ENCODE results near the gene ATG7. TPM values are rescaled to one million over a fixed set of nuclear protein-coding genes. Genes with fewer than 3 reads are reported as not detected.

ATG7 gene
- total RNA-seq, 1 donor from 2014 or later = 61.7 TPM

DNA sequence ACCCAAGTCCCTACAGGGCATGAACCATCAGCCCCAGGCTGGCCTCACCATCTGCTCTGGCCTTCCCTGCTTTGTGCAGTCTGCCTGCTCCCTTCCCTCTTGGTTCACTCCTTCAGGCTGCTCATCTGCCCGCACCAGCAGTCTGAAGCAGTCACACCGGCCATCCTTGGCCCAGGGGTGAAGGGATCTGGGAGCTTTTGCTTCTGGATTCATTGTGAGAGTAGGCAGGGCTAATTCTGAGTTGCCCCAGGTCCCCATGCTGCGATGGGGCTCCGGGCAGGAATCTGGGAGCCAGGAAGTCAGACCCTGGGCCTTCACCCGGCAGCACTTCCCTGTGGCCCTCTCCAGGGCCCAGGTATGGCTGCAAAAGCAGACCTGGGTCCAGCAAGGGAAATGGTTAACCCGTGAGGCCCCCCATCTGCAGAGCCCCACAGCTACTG, 271.8 kb downstream of the ATG7 start:
- Histone ChIP-seq H3K4me3 (no peak overlapping the region), H3K4me1 (peaks cover 15% of the 10 kb centered on the region), H3K36me3 (no peaks in the 10 kb centered on the region), H3K27me3 (ENCODE audit: low read depth) (no peaks in the 10 kb centered on the region), H3K27ac (no peak overlapping the region), H3K9me3 (peaks cover 5% of the 10 kb centered on the region)
- DNase-seq (no peak), ATAC-seq (no peak)
- intact Hi-C loops (cut with DNase I) = no loop called here
- TF ChIP-seq, protein P1, sequence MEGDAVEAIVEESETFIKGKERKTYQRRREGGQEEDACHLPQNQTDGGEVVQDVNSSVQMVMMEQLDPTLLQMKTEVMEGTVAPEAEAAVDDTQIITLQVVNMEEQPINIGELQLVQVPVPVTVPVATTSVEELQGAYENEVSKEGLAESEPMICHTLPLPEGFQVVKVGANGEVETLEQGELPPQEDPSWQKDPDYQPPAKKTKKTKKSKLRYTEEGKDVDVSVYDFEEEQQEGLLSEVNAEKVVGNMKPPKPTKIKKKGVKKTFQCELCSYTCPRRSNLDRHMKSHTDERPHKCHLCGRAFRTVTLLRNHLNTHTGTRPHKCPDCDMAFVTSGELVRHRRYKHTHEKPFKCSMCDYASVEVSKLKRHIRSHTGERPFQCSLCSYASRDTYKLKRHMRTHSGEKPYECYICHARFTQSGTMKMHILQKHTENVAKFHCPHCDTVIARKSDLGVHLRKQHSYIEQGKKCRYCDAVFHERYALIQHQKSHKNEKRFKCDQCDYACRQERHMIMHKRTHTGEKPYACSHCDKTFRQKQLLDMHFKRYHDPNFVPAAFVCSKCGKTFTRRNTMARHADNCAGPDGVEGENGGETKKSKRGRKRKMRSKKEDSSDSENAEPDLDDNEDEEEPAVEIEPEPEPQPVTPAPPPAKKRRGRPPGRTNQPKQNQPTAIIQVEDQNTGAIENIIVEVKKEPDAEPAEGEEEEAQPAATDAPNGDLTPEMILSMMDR (IDR thresholded peaks at IDR 0.05) = no peak

DNA sequence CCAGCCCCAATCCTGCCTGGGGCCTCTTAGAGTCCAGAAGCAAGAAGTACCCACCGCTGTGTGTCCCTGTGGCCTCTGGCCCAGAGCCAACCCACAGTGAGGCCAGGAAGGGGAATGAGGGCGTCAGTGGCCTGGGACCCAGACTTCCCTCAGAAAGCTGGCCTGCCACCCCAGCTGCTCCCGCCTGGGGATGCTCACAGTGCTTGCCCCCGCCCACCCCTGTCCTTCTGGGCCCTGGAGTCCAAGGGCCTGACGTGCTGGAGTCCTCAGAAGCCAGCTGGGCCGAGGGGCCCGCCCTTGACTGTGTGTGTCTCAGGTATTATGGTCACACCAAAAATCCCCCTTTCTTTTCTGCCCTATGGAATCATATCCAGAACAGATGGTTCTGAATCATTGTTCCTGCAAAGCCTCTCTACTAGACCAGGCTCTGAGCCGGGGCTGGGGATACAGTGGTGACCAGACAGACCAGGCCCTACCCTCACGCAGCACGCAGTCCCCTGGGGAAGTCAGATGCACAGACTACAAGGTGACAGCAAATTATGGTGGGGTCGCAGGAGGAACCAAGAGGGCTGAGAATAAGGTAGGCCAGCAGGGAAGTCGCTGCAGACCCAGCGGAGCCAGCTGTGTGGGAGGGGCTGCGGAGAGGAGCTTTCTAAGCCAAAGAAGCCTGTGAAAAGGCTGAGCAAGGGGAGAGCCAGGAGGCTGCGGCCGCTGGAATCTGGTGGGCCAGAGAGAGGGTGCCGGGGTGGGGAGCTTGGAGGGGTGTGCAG, 272.4 kb downstream of the ATG7 start:
- no peak overlapping the region for H3K4me3 ChIP-seq
- TF ChIP-seq, protein P1 (IDR thresholded peaks at IDR 0.05) = no peak
- intact Hi-C loops (cut with DNase I) = no loop called here
- DNase-seq (no peak), ATAC-seq (peak in 1 of 2 donors; percentile 40)
- H3K27ac ChIP-seq = no peak overlapping the region
- no peaks in the 10 kb centered on the region for H3K27me3 ChIP-seq (ENCODE audit: low read depth)
- H3K4me1 ChIP-seq = peaks cover 17% of the 10 kb centered on the region
- H3K9me3 ChIP-seq = peaks cover 5% of the 10 kb centered on the region
- no peaks in the 10 kb centered on the region for H3K36me3 ChIP-seq

DNA sequence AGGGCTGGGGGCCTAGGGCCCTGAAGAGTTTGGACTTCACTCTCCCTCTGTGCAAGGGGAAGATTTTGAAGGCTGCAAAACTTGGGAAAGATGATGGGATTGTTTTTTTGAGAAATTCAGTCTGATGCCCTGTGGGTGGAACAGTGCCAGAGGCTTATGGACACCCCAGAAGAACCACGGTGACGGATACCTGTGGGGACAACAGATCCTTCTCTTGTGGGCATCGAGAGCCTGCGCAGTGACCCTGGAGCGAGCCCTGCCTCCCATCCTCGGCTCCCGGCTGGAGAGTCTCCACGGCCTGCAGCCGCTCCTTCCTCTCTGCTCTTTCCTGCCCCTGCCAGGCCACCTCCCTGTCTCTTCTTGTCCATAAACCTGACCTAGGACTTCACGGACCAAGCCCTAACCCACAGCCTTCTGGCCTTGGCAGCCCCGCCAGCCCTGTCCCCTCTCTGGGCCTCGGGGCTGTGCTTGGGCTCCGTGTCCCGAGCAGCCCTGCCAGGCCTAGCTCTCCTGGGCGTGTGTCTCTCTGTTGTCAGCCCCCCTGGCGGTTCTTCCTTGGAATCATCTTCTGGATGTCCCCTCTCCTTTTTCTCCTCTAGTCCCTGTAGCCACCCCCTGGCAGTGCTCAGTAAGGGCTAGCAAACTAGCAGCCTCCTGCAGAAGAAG, 273.1 kb downstream of the ATG7 start:
- Histone ChIP-seq H3K27me3 (ENCODE audit: low read depth) (no peaks in the 10 kb centered on the region), H3K9me3 (peaks cover 5% of the 10 kb centered on the region), H3K4me1 (peaks cover 17% of the 10 kb centered on the region), H3K27ac (no peak overlapping the region), H3K36me3 (no peaks in the 10 kb centered on the region), H3K4me3 (no peak overlapping the region)
- intact Hi-C loops (cut with DNase I) = no loop called here
- DNase-seq = no peak
- ATAC-seq = peak in 1 of 2 donors; percentile 15
- TF ChIP-seq, protein P1 (IDR thresholded peaks at IDR 0.05) = no peak

DNA sequence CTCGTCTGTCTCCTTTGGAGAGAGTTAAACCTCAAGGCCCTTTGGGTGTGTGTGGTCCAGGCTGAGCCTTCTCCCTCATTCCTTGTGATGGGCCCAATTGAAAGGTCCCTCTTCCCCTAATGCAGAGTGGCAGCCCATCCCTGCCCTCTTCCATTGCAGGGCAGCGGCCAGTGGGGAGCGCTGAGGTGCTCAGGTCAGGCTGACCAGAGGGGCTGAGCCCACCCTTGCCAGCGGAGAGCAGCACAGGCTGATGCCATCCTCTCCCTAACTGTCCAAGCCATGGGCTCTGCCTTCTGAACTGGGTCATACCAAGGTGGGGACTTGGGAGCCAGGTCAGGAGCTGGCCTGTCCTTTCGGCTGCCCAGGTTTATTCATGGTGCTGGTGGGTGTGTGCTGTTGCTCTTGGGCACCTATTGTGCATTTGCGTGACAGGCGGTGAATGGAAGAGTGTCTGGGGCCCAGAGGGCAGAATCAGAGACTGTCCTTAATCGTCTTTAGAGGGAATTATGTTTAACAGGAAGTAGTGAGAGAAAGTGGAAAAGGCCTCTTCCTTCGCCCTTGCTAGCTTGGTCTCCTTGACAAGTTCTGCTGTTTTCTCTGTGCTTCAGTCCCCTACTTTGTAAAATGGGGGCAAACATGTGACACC, 274.6 kb downstream of the ATG7 start:
- no peak overlapping the region for H3K4me3 ChIP-seq
- no peaks in the 10 kb centered on the region for H3K27me3 ChIP-seq (ENCODE audit: low read depth)
- peaks cover 17% of the 10 kb centered on the region for H3K4me1 ChIP-seq
- no peak overlapping the region for H3K27ac ChIP-seq
- intact Hi-C loops (cut with DNase I) = no loop called here
- ATAC-seq (no peak), DNase-seq (no peak)
- no peaks in the 10 kb centered on the region for H3K36me3 ChIP-seq
- TF ChIP-seq, protein P1 (IDR thresholded peaks at IDR 0.05) = no peak
- H3K9me3 ChIP-seq = peaks cover 5% of the 10 kb centered on the region

DNA sequence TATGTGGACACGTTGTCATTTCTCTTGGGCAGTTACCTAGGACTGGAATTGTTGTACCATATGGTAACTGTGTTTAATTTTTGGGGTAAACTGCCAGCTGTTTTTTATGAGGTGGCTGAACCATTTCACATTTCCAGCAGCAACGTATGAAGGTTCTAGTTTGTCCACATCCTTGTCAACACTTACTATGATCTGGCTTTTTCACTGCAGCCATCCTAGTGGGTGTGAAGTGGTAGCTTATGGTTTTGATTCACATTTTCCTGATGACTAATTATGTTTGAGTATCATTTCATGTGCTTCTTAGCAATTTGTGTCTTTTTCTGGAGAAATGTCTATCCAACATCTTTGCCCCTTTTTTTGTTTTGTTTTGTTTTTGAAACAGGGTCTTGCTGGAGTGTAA, 275.3 kb downstream of the ATG7 start:
- peaks cover 5% of the 10 kb centered on the region for H3K9me3 ChIP-seq
- DNase-seq (no peak), ATAC-seq (no peak)
- H3K27me3 ChIP-seq (ENCODE audit: low read depth) = no peaks in the 10 kb centered on the region
- no peaks in the 10 kb centered on the region for H3K36me3 ChIP-seq
- peaks cover 17% of the 10 kb centered on the region for H3K4me1 ChIP-seq
- intact Hi-C loops (cut with DNase I) = no loop called here
- no peak overlapping the region for H3K4me3 ChIP-seq
- H3K27ac ChIP-seq = no peak overlapping the region
- TF ChIP-seq, protein P1 (IDR thresholded peaks at IDR 0.05) = no peak

Data from lower lobe of right lung (tissue), 2 donors.